GM18870 (cell line): ENCODE measurements around the gene RAB6C.
"Not testable (repeated sequence)": the region's sequence is repeated elsewhere in the genome, so short reads cannot be mapped to it uniquely, and the experiment has no call there.

Experiments
- ATAC-seq: cut with Tn5 transposase; IDR thresholded peaks from one replicate; pipeline ENCODE4 v1.9.1; 2021; ENCODE audit warnings: moderate library complexity; ENCODE audit not compliant: unreplicated experiment

RAB6C gene

DNA sequence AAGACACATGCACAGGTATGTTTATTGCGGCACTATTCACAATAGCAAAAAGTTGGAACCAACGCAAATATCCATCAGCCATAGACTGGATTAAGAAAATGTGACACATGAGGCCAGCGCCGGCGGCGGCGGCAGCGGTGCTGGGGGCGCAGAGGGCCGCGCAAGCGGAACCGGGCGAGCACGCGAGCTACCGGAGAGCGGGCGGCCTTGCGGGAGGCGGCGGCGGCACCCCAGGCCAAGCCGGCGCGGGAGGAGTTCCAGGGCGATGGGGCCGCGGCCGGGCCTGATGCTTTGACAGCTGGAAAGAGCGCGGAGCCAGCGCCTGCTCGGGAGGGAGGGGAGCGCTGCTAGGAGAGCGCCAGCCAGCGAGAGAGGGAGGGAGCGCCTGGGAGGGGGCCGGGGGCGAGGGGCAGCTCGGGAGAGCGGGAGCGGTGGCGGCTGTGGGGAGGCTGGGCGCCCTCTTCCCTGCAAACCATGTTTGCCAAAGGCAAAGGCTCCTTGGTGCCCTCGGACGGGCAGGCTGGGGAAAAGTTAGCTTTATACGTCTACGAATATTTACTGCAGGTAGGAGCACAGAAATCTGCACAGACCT lies 13.0 kb downstream of the RAB6C start:
- ATAC-seq = not testable (repeated sequence)

DNA sequence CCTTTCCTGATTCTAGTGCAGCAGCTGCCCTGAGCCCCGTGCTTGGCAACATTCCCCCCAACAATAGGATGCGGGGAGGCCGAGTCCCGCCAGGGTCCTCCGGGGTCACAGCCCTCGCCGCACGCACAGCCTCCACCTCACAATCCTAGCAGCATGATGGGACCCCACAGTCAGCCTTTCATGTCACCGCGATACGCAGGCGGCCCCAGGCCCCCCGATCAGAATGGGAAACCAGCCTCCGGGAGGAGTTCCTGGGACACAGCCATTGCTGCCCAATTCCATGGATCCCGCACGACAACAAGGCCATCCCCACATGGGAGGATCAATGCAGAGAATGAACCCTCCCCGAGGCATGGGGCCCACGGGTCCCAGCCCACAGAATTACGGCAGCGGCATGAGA lies 13.7 kb downstream of the RAB6C start:
- ATAC-seq = not testable (repeated sequence)

DNA sequence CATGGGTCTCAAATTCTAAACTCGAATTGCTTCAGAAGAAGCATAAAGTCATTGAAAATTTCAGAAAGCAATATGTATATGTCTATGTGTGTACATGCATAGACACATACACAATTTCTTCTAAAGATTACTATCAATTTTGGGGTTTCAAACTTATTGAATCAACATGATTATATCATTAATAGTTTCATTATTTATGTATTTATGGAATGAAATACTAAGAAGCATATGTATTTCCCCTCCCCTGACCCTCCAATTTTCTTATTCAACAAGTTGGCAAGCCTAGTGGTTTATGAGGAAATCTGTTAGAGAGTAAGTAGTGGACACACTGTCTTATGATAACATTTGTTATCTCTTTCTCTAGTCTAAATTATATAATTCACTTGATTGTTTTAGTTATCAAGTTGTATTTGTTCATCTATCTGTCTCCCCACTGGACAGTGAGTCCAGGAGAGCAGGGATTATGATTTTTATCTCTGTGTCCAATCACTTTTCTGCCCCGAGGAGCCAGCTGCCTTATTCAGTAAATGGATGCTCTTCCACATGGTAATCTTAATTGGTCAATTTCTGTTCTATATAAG lies 17.3 kb downstream of the RAB6C start:
- not testable (repeated sequence) for ATAC-seq

DNA sequence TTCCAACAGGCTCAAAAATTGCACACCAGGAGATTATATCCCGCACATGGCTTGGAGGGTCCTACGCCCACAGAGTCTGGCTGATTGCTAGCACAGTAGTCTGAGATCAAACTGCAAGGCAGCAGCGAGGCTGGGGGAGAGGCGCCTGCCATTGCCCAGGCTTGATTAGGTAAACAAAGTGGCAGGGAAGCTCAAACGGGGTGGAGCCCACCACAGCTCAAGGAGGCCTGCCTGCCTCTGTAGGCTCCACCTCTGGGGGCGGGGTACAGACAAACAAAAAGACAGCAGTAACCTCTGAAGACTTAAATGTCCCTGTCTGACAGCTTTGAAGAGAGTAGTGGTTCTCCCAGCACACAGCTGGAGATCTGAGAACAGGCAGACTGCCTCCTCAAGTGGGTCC lies 19.3 kb downstream of the RAB6C start:
- ATAC-seq = not testable (repeated sequence)

DNA sequence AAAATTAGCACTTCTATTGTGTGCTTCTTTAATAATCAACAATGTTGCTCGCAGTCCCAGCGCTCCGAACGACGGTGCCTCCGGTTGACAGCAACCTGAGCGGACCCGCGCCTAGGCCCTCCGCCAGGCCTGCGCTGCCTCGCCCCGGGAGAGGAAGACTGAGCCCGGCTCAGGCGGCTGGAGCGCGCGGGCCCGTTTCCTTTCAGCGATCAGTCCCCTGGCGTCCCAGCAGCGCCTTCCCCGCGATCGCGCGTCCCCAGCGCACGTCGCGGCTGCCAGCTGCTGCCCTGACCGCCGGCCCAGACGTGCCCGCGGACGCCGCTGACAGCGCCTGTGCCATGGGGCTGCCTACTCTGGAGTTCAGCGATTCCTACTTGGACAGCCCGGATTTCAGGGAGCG lies 26.4 kb downstream of the RAB6C start:
- not testable (repeated sequence) for ATAC-seq

DNA sequence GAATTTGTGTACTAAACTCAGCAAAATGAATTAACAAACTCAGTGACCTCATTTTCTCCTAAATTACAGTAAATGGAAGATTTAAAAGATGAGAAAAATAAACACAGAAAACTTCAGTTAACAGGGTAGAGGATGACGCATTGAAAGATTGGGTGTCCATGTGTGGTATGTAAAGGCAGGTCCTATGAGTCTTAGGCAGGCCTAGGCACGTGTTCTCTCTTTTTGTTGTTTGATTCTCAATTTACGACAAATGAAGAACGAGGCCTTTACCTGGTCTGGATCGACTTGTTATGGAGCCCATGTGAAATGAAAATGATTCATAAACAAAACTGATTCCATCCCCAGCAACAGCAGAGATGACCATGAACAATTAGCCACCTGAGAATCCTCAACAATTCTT lies 37.2 kb downstream of the RAB6C start:
- not testable (repeated sequence) for ATAC-seq

DNA sequence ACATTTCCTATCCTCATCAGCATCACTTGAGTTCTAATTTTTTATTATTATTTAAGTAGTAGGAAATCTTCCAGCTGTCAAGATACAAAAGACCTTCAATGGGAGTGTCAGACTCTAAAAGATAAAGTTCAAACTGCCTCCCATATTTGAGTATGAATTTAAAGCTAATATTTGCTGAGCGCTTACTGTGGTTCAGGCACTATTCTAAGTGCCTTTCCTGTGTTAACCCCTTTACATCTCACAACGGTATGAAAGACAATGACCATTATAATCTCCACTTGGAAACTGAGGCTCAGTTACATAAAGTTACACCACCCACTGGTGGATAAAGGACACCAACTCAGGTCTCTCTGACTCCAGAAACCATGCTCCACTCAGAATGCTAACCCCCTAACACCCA lies 39.9 kb downstream of the RAB6C start:
- ATAC-seq = no peak

DNA sequence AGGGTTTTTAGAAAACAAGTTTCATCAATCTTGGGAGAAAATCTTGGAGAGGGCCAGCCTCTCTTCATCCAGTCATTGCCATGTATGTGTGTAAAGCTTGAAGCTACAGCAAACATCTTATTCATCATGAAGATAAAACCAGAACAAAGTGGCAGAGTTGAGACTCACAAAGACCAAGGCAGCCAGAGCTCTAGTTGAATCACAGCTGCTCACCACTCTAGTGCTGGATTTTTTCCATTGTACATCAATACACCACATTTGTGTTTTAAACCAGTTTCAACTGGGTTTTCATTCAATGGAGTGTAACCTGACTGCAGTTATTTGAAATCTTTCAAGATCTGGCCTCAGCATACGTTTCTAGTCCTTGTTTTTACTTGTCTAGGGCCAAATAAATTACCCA lies 40.6 kb downstream of the RAB6C start:
- not testable (repeated sequence) for ATAC-seq

DNA sequence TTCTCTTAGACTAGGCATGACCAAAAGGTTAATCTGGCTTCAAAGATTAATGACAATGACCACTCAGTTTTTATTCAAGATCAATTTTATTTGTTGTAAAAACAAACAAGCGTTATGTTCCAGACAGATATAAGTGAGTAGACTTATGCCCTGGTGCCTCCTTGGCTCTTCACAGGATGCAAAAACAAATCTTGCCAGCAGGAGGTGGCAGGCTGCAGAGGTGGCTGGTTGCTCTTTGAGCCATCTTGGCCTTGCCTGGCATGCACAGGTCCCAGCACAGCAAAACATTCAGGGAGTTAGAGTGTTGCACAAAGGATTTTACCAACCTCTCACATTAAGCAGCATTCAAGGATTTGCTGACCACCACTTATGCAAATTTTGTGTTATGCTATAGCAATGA lies 46.5 kb downstream of the RAB6C start:
- not testable (repeated sequence) for ATAC-seq
